K562 (cell line): ENCODE results near the gene PTPN18.

Experiments
- TAF7 ChIP-seq: fragments of 450-650 bp; IDR thresholded peaks from 2 replicates; pipeline ENCODE4 v1.6.1; 2016; ENCODE audit warnings: missing genetic modification characterization, missing compliant biosample characterization
- ZBTB7A ChIP-seq: IDR thresholded peaks from 2 replicates; pipeline ENCODE4 v1.6.1; 2011; ENCODE audit warnings: low read depth, mild to moderate bottlenecking, low read length, moderate library complexity, borderline replicate concordance; ENCODE audit not compliant: control insufficient read depth
- ZZZ3 ChIP-seq: fragments of 450-650 bp; IDR thresholded peaks from 2 replicates; pipeline ENCODE4 v1.6.1; 2016; ENCODE audit warnings: antibody characterized with exemption, mild to moderate bottlenecking, moderate library complexity

DNA sequence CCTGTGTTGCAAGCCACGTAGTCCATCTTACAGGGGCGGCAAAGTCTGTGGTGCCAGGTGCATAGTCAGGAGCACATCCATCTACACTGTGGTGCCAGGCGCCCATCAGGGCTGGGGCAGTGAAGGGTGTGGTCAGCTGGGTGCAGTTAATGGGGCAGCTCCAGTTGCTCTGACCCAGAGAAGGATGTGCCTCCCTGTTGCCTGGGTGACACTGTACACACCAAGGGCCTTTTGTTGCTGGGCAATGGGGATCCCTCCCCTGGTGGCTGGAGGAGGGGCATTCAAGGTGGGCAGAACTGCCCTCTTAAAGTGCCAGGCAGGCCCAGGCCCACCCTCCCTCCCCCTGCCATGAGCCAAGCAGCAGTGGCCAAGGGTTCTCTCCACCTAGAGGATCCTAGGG is 41.5 kb upstream of the PTPN18 start:
- no peak for TF ChIP-seq ZBTB7A
- TF ChIP-seq TAF7 (tag), result no peak
- no peak for TF ChIP-seq ZZZ3
